WERI-Rb-1 (cell line): Measurements from ENCODE around the gene UNC13C.

Experiments used
- DNase-seq: peaks from one replicate; pipeline ENCODE4 v3.0.0-alpha.2; 2020
- H3K27ac ChIP-seq: fragments of 250-450 bp; sonication (Bioruptor Pico); 2 replicates; pipeline ENCODE4 v1.5.1; 2020; ENCODE audit warnings: mild to moderate bottlenecking, moderate library complexity
- H3K27me3 ChIP-seq: fragments of 250-450 bp; sonication (Bioruptor Pico); 2 replicates; pipeline ENCODE4 v1.5.1; 2021; ENCODE audit warnings: mild to moderate bottlenecking, low read depth, moderate library complexity; ENCODE audit not compliant: insufficient read depth, severe bottlenecking
- H3K36me3 ChIP-seq: fragments of 250-450 bp; sonication (Bioruptor Pico); 2 replicates; pipeline ENCODE4 v1.5.1; 2020; ENCODE audit warnings: mild to moderate bottlenecking, moderate library complexity
- H3K4me3 ChIP-seq: 2 replicates; pipeline ENCODE4 v1.5.1; 2011; ENCODE audit warnings: low read depth, mild to moderate bottlenecking, control low read depth, low read length
- H3K9me3 ChIP-seq: fragments of 250-450 bp; sonication (Bioruptor Pico); 2 replicates; pipeline ENCODE4 v1.5.1; 2021; ENCODE audit warnings: mild to moderate bottlenecking, moderate library complexity; ENCODE audit not compliant: severe bottlenecking
- TF ChIP-seq, protein P1 (sequence below): IDR thresholded peaks from 2 replicates; pipeline ENCODE4 v1.5.1; 2011; ENCODE audit warnings: low read depth, mild to moderate bottlenecking, control low read depth, inconsistent platforms, low read length

UNC13C gene

DNA sequence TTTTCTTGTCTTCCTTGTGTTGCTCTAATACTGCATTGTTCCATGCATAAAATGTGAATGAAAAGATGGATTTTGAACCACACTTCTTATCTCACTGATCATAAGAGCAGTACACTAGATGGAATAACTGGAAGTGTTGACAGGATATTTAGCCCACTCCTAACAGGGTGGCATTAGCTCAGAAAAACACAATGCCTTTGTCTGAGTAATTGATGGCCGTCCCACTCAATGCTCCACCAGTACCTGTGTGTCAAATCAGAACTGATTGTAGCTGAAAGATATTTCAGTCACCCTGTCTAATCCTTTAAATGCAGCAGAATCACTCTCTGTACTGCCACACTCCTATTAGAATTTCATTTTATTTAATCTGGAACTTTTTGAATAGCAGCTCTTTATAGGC is 526.5 kb downstream of the UNC13C start:
- TF ChIP-seq, protein P1, sequence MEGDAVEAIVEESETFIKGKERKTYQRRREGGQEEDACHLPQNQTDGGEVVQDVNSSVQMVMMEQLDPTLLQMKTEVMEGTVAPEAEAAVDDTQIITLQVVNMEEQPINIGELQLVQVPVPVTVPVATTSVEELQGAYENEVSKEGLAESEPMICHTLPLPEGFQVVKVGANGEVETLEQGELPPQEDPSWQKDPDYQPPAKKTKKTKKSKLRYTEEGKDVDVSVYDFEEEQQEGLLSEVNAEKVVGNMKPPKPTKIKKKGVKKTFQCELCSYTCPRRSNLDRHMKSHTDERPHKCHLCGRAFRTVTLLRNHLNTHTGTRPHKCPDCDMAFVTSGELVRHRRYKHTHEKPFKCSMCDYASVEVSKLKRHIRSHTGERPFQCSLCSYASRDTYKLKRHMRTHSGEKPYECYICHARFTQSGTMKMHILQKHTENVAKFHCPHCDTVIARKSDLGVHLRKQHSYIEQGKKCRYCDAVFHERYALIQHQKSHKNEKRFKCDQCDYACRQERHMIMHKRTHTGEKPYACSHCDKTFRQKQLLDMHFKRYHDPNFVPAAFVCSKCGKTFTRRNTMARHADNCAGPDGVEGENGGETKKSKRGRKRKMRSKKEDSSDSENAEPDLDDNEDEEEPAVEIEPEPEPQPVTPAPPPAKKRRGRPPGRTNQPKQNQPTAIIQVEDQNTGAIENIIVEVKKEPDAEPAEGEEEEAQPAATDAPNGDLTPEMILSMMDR: no peak
- Histone ChIP-seq H3K4me3 (no peak overlapping the region), H3K9me3 (no peaks in the 10 kb centered on the region), H3K36me3 (no peaks in the 10 kb centered on the region), H3K27me3 (no peaks in the 10 kb centered on the region), H3K27ac (no peak overlapping the region)
- no peak for DNase-seq

- Histone ChIP-seq H3K4me3 (no peak overlapping the region), H3K27me3 (no peaks in the 10 kb centered on the region), H3K27ac (no peak overlapping the region), H3K36me3 (no peaks in the 10 kb centered on the region), H3K9me3 (no peaks in the 10 kb centered on the region)
- TF ChIP-seq, protein P1: no peak
- no peak for DNase-seq
Measured at GRCh38 chr15:54506977-54507524, 528.8 kb downstream of the UNC13C start.

GRCh38 chr15:54514601-54515000 is 536.4 kb downstream of the UNC13C start:
- Histone ChIP-seq H3K27me3 (no peaks in the 10 kb centered on the region), H3K9me3 (no peaks in the 10 kb centered on the region), H3K27ac (no peak overlapping the region), H3K4me3 (no peak overlapping the region), H3K36me3 (no peaks in the 10 kb centered on the region)
- DNase-seq: no peak
- TF ChIP-seq, protein P1: no peak

DNA sequence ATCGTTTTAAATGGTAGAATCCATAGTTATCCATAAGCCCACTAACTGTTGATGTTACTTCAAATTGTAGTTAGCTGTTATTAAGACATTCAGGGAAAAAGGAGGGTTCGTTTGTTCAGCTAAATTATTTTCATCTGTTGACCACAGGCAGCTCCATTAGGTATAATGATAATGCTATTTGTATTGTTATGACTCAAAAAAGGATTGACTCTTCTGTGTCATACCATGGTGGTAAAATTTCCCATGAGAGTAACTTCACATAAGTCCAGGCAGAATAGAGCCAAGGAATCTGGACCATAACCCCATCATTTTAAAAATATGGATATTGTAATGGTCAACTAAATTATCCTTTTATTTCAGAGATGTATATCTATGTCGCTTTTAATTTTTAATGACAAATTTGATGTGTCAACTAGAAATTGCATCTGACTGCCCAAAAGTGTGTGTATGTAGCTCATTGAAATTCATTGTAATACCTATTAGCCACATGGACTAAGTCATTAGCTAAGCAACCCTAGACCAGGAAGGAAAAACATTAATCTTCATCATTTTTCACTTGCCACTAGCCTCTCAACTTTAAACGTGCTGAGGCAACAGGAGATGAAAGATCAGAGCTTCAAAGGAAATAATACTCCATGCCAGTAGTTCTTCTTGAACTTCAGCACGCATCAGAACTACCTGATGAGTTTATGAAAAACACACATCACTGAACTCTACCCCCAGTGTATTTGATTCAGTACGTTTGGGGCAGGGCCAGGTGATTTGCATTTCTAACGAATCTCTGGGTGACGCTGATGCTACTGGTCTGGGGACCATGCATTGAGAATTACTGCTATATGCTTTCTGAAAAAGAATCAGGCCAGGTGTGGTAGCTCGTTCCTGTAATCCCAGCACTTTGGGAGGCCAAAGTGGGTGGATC is 537.7 kb downstream of the UNC13C start:
- Histone ChIP-seq H3K36me3 (no peaks in the 10 kb centered on the region), H3K27ac (no peak overlapping the region), H3K9me3 (no peaks in the 10 kb centered on the region), H3K4me3 (no peak overlapping the region), H3K27me3 (peaks cover 5% of the 10 kb centered on the region)
- no peak for DNase-seq
- TF ChIP-seq, protein P1: no peak

DNA sequence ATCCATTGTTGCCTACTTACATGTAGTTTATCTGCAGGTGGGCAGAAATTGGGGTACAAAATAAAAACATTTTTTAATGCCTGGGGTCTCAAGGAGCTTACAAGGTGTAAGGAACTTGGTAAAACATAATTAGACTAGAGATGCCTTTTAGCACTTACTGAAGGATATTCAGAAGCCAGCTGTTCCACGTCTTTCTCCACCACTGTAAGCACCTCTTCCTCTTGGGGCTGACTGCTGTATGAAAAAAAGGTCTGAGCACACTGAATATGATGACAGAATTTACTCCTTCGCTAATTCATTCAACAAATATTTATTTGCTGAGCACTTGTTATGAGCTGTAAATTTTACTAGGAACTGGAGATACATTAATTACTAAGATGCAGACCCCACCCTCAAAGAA is 539.1 kb downstream of the UNC13C start:
- no peak for DNase-seq
- Histone ChIP-seq H3K9me3 (no peaks in the 10 kb centered on the region), H3K27me3 (peaks cover 5% of the 10 kb centered on the region), H3K27ac (no peak overlapping the region), H3K4me3 (no peak overlapping the region), H3K36me3 (no peaks in the 10 kb centered on the region)
- TF ChIP-seq, protein P1: no peak
